ENCODE results near the gene NUP160. TPM values are rescaled to one million over a fixed set of nuclear protein-coding genes. Genes with fewer than 3 reads are reported as not detected.

The NUP160 gene
- total and polyA plus RNA-seq, 2 of the 8 experiments (the other 6 are each of a cell fraction or from before 2014, with no cell fraction given) = 44.6 to 100 TPM

GRCh38 chr11:47773882-47774281 is 74.3 kb downstream of the NUP160 start (continued):
- TF ChIP-seq CHD7 (IDR thresholded peaks at IDR 0.05; ENCODE audit: insufficient replicate concordance, low read length) (no peak), GTF2F1 (IDR thresholded peaks at IDR 0.05; ENCODE audit: borderline replicate concordance, low read depth, low read length) (no peak), PHF8 (conservative IDR thresholded peaks at IDR 0.05; ENCODE audit: low read depth, low read length) (no peak), SAP30 (IDR thresholded peaks at IDR 0.05; ENCODE audit: insufficient read depth, insufficient replicate concordance, low read length) (no peak)
